PFSK-1 (cell line): ENCODE data around the gene KRTAP4-12.

Experiments used
- POLR2AphosphoS5 ChIP-seq: IDR thresholded peaks from 2 replicates; pipeline ENCODE4 v1.6.1; 2012; ENCODE audit warnings: low read depth, mild to moderate bottlenecking, control low read depth, low read length, moderate library complexity
- TAF1 ChIP-seq: IDR thresholded peaks from 2 replicates; pipeline ENCODE4 v1.6.1; 2012; ENCODE audit warnings: low read length, control low read depth, borderline replicate concordance; ENCODE audit not compliant: insufficient read depth
- TF ChIP-seq, protein P1 (sequence below), 2 experiments: IDR thresholded peaks; 2 replicates each; pipeline versions ENCODE4 v1.6.1 to v1.8.0; 2011 to 2012; ENCODE audit warnings: low read depth in 2 of 2, low read length in 2 of 2, control low read depth in 1 of 2, inconsistent platforms in 1 of 2, mild to moderate bottlenecking in 1 of 2, moderate library complexity in 1 of 2; ENCODE audit not compliant: insufficient read depth in 1 of 2

- no peak for TF ChIP-seq TAF1
- TF ChIP-seq POLR2AphosphoS5 = no peak
- TF ChIP-seq, protein P1, sequence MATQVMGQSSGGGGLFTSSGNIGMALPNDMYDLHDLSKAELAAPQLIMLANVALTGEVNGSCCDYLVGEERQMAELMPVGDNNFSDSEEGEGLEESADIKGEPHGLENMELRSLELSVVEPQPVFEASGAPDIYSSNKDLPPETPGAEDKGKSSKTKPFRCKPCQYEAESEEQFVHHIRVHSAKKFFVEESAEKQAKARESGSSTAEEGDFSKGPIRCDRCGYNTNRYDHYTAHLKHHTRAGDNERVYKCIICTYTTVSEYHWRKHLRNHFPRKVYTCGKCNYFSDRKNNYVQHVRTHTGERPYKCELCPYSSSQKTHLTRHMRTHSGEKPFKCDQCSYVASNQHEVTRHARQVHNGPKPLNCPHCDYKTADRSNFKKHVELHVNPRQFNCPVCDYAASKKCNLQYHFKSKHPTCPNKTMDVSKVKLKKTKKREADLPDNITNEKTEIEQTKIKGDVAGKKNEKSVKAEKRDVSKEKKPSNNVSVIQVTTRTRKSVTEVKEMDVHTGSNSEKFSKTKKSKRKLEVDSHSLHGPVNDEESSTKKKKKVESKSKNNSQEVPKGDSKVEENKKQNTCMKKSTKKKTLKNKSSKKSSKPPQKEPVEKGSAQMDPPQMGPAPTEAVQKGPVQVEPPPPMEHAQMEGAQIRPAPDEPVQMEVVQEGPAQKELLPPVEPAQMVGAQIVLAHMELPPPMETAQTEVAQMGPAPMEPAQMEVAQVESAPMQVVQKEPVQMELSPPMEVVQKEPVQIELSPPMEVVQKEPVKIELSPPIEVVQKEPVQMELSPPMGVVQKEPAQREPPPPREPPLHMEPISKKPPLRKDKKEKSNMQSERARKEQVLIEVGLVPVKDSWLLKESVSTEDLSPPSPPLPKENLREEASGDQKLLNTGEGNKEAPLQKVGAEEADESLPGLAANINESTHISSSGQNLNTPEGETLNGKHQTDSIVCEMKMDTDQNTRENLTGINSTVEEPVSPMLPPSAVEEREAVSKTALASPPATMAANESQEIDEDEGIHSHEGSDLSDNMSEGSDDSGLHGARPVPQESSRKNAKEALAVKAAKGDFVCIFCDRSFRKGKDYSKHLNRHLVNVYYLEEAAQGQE (IDR thresholded peaks at IDR 0.05; ENCODE audit: insufficient read depth in 1 of 2, low read depth in 2 of 2, low read length in 2 of 2) = no peak
These were observed 8.0 kb upstream of the KRTAP4-12 start for GRCh38 chr17:41131979-41132378.
